ENCODE results near the gene APOL6. TPM values are rescaled to one million over a fixed set of nuclear protein-coding genes. Genes with fewer than 3 reads are reported as not detected.
A peak's percentile ranks its signal among the peaks of the same experiment; 100 is the strongest.

Gene APOL6
- total and polyA plus RNA-seq, 2 of the 4 experiments (the other 2 are of a cell fraction), result 1.2 to 7.2 TPM

DNA sequence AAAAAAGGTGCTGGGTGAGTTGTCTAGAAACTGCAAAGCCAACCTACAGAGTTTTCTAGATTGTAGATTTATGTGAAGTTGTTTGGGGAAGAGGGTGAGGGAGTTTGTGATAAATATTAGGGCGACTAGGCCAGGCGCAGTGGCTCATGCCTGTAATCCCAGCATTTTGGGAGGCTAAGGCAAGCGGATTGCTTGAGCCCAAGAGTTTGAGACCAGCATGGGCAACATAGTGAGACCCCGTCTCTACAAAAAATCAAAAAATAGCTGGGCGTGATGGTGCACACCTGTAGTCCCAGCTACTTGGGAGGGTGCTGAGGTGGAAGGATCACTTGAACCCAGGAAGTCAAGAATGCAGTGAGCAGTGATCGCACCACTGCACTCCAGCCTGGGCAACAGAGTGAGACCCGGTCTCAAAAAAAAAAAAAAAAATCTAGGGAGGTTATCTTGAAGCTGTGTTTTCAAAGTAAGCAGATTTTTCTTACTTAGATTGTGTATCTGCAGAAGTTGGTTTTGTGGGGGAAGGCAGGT is 844 bp downstream of the APOL6 start:
- DNase-seq (no peak), ATAC-seq (ENCODE audit: low read depth) (no peak)
- Histone ChIP-seq H3K27ac (ENCODE audit: insufficient read depth, low read length) (peak overlapping the region; percentile 95; the same call in 1 of the 2 replicates), H2BK5ac (ENCODE audit: low read depth, low read length, poor library complexity, severe bottlenecking) (peak overlapping the region; percentile 87), H3K36me3 (ENCODE audit: control insufficient read depth, insufficient read depth, low read length) (peaks cover 5% of the 10 kb centered on the region; the same call in 1 of the 2 replicates), H3K4me2 (ENCODE audit: low read depth, low read length) (peak overlapping the region; percentile 95), H3K14ac (replicated peaks; ENCODE audit: low read depth, low read length) (peak overlapping the region; percentile 92), H4K5ac (ENCODE audit: low read depth, low read length) (peak overlapping the region; percentile 69), H3K9me1 (ENCODE audit: insufficient read depth, low read length) (peaks cover 7% of the 10 kb centered on the region), H2BK20ac (ENCODE audit: low read depth, low read length) (peak overlapping the region; percentile 58), H3K56ac (ENCODE audit: extremely low read depth, insufficient read depth, low read length) (peak overlapping the region; percentile 94), H3K79me1 (ENCODE audit: low read depth in 1 of 2, low read length in 2 of 2) (peaks cover 8 to 33% of the 10 kb centered on the region in 2 experiments), H3K4me1 (ENCODE audit: control insufficient read depth, insufficient read depth, low read length) (peaks cover 10% of the 10 kb centered on the region), H4K8ac (ENCODE audit: low read depth in 2 of 2, low read length in 2 of 2) (peak overlapping the region; percentile 85 to 94; a peak in 3 of 4 replicates), H3K9me3 (ENCODE audit: control insufficient read depth, insufficient read depth, low read length) (peaks cover 3% of the 10 kb centered on the region; the same call in 1 of the 2 replicates), H2AK9ac (replicated peaks; ENCODE audit: low read depth, low read length, poor library complexity) (peak overlapping the region; percentile 93), H3K27me3 (ENCODE audit: control insufficient read depth, insufficient read depth, low read length) (no peaks in the 10 kb centered on the region), H2AFZ (replicated peaks; ENCODE audit: low read length, poor library complexity) (peak overlapping the region; percentile 88), H2BK15ac (ENCODE audit: low read depth, low read length) (peak overlapping the region; percentile 79; the same call in 2 of the 3 replicates), H3K18ac (ENCODE audit: low read depth, low read length) (peak overlapping the region; percentile 94), H2BK120ac (ENCODE audit: low read depth, low read length) (peak overlapping the region; percentile 91), H3K9ac (ENCODE audit: low read depth, low read length) (peak overlapping the region; percentile 95), H3K4me3 (ENCODE audit: insufficient read depth, low read depth, low read length) (peak overlapping the region; percentile 73), H3K23ac (ENCODE audit: low read depth, low read length) (peak overlapping the region; percentile 98), H2AK5ac (ENCODE audit: low read depth, low read length) (peak overlapping the region; percentile 36; the same call in 1 of the 2 replicates), H4K91ac (ENCODE audit: insufficient read depth, low read depth, low read length) (peak overlapping the region; percentile 95), H4K20me1 (ENCODE audit: insufficient read depth, low read length) (no peaks in the 10 kb centered on the region), H3K4ac (ENCODE audit: low read depth, low read length) (peak overlapping the region; percentile 96)
- no TSS peak for BruUV-seq (replicated peaks)
- ChIA-PET POLR2A (ENCODE audit: unreplicated experiment) (interaction anchor here (0.6 kb wide), 1 partner anchor 191 kb away, joined by 3 read pairs; no protein-coding TSS in a partner anchor), CTCF (no interaction called here)
- dilution Hi-C loops (cut with HindIII; ENCODE audit: low sequenced_read_pairs, unreplicated experiment), result no loop called here
- intact Hi-C loops (cut with micrococcal nuclease), result loop anchor here (5.0 kb wide), 2 partner anchors 93 to 188 kb away; no protein-coding TSS in a partner anchor
- in situ Hi-C loops (cut with MboI; ENCODE audit: low sequenced_read_pairs), result no loop called here
- WGBS, 2 experiments (ENCODE audit: extremely low coverage in 2 of 2, insufficient read length in 1 of 2), result 83 to 100% methylated on average over 1 to 4 of the region's 7 CpGs
- TF ChIP-seq MAFK (IDR thresholded peaks at IDR 0.05; ENCODE audit: low read depth, low read length), result no peak
- TF ChIP-seq MXI1 (IDR thresholded peaks at IDR 0.05; ENCODE audit: borderline replicate concordance, low read depth, low read length), result no peak
- TF ChIP-seq CEBPB (IDR thresholded peaks at IDR 0.05; ENCODE audit: low read depth, low read length), result no peak
- no peak for TF ChIP-seq CHD1 (IDR thresholded peaks at IDR 0.05; ENCODE audit: low read depth, low read length)
- TF ChIP-seq RFX5 (IDR thresholded peaks at IDR 0.05; ENCODE audit: low read depth, low read length), result no peak
- TF ChIP-seq, protein P1, sequence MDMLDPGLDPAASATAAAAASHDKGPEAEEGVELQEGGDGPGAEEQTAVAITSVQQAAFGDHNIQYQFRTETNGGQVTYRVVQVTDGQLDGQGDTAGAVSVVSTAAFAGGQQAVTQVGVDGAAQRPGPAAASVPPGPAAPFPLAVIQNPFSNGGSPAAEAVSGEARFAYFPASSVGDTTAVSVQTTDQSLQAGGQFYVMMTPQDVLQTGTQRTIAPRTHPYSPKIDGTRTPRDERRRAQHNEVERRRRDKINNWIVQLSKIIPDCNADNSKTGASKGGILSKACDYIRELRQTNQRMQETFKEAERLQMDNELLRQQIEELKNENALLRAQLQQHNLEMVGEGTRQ (IDR thresholded peaks at IDR 0.05; ENCODE audit: low read depth, low read length), result no peak
- TF ChIP-seq RCOR1 (IDR thresholded peaks at IDR 0.05; ENCODE audit: insufficient replicate concordance, low read length), result no peak
- TF ChIP-seq, protein P2, sequence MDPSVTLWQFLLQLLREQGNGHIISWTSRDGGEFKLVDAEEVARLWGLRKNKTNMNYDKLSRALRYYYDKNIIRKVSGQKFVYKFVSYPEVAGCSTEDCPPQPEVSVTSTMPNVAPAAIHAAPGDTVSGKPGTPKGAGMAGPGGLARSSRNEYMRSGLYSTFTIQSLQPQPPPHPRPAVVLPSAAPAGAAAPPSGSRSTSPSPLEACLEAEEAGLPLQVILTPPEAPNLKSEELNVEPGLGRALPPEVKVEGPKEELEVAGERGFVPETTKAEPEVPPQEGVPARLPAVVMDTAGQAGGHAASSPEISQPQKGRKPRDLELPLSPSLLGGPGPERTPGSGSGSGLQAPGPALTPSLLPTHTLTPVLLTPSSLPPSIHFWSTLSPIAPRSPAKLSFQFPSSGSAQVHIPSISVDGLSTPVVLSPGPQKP (IDR thresholded peaks at IDR 0.05; ENCODE audit: borderline replicate concordance, low read depth, low read length), result no peak
- no peak for TF ChIP-seq POLR2A (IDR thresholded peaks at IDR 0.05; ENCODE audit: low read depth, low read length)
- no peak for TF ChIP-seq SMC3 (IDR thresholded peaks at IDR 0.05; ENCODE audit: low read depth, low read length)
- no peak for TF ChIP-seq BHLHE40 (IDR thresholded peaks at IDR 0.05; ENCODE audit: low read depth, low read length)
- TF ChIP-seq FOS (IDR thresholded peaks at IDR 0.05; ENCODE audit: low read depth, low read length), result no peak
- no peak for TF ChIP-seq MAZ (IDR thresholded peaks at IDR 0.05; ENCODE audit: borderline replicate concordance, low read depth, low read length)
- TF ChIP-seq, protein P3, sequence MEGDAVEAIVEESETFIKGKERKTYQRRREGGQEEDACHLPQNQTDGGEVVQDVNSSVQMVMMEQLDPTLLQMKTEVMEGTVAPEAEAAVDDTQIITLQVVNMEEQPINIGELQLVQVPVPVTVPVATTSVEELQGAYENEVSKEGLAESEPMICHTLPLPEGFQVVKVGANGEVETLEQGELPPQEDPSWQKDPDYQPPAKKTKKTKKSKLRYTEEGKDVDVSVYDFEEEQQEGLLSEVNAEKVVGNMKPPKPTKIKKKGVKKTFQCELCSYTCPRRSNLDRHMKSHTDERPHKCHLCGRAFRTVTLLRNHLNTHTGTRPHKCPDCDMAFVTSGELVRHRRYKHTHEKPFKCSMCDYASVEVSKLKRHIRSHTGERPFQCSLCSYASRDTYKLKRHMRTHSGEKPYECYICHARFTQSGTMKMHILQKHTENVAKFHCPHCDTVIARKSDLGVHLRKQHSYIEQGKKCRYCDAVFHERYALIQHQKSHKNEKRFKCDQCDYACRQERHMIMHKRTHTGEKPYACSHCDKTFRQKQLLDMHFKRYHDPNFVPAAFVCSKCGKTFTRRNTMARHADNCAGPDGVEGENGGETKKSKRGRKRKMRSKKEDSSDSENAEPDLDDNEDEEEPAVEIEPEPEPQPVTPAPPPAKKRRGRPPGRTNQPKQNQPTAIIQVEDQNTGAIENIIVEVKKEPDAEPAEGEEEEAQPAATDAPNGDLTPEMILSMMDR (conservative IDR thresholded peaks at IDR 0.05; ENCODE audit: low read depth, low read length), result no peak
- TF ChIP-seq NFE2L2 (IDR thresholded peaks at IDR 0.05; ENCODE audit: low read depth, low read length), result no peak
- no peak for TF ChIP-seq RAD21 (IDR thresholded peaks at IDR 0.05; ENCODE audit: low read length)
